Measurements from ENCODE around the gene ANKRD39. TPM values are rescaled to one million over a fixed set of nuclear protein-coding genes. Genes with fewer than 3 reads are reported as not detected.
A peak's percentile ranks its signal among the peaks of the same experiment; 100 is the strongest.

Gene ANKRD39
- total RNA-seq, 6 donors from 2014 or later = 7.1 to 13.6 (median 11.3) TPM

- no peaks in the 10 kb centered on the region for H3K36me3 ChIP-seq
- no peaks in the 10 kb centered on the region for H3K27me3 ChIP-seq
- 88 to 89% methylated on average over 10 of the region's 10 CpGs for WGBS, 2 donors
- peaks cover 0 to 38% (median 16%) of the 10 kb centered on the region in 4 donors for H3K4me1 ChIP-seq
- no peak for ATAC-seq (ENCODE audit: low FRiP score in 2 of 2)
- H3K4me3 ChIP-seq = no peak overlapping the region
- peak in 1 of 2 donors; percentile 53 for DNase-seq
- H3K9me3 ChIP-seq = no peaks in the 10 kb centered on the region
- no peak overlapping the region for H3K27ac ChIP-seq
- TF ChIP-seq EP300 (IDR thresholded peaks at IDR 0.05) (no peak), POLR2A (IDR thresholded peaks at IDR 0.05) (no peak), POLR2AphosphoS5 (IDR thresholded peaks at IDR 0.05) (no peak), CTCF (IDR thresholded peaks at IDR 0.05) (no peak)
Measured at GRCh38 chr2:96900237-96900636, 42.4 kb upstream of the ANKRD39 start.

DNA sequence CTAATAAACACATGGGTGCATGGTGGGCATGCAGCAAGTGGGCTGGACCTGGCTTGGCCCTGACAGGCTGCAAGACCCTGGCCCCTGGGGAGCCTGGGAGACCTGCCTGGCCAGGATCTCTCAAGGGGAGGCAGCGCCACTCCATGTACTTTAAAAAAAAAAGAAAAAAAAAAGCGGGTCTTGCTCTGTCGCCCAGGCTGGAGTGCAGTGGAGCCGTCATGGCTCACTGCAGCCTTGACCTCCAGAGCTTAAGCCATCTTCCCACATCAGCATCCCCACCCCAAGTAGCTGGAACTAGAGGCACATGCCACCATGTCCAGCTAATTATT is 41.6 kb upstream of the ANKRD39 start:
- no peaks in the 10 kb centered on the region for H3K36me3 ChIP-seq
- TF ChIP-seq CTCF (IDR thresholded peaks at IDR 0.05) = no peak
- no peak for TF ChIP-seq POLR2A (IDR thresholded peaks at IDR 0.05)
- no peak for TF ChIP-seq POLR2AphosphoS5 (IDR thresholded peaks at IDR 0.05)
- TF ChIP-seq EP300 (IDR thresholded peaks at IDR 0.05) = no peak
- no peaks in the 10 kb centered on the region for H3K9me3 ChIP-seq
- peaks cover 0 to 39% (median 17%) of the 10 kb centered on the region in 4 donors for H3K4me1 ChIP-seq
- no peak overlapping the region for H3K4me3 ChIP-seq
- ATAC-seq (ENCODE audit: low FRiP score in 2 of 2) = no peak
- no peaks in the 10 kb centered on the region for H3K27me3 ChIP-seq
- WGBS, 2 donors = 82 to 93% methylated on average over 4 of the region's 4 CpGs
- H3K27ac ChIP-seq = no peak overlapping the region
- DNase-seq = no peak

- 85 to 88% methylated on average over 11 of the region's 11 CpGs for WGBS, 2 donors
- no peak for TF ChIP-seq CTCF (IDR thresholded peaks at IDR 0.05)
- TF ChIP-seq POLR2A (IDR thresholded peaks at IDR 0.05) = no peak
- TF ChIP-seq EP300 (IDR thresholded peaks at IDR 0.05) = no peak
- no peak for TF ChIP-seq POLR2AphosphoS5 (IDR thresholded peaks at IDR 0.05)
- no peak for ATAC-seq (ENCODE audit: low FRiP score in 2 of 2)
Measured at GRCh38 chr2:96898641-96899412, 41.0 kb upstream of the ANKRD39 start.

GRCh38 chr2:96898135-96898505 is 40.3 kb upstream of the ANKRD39 start:
- 74 to 80% methylated on average over 8 of the region's 8 CpGs for WGBS, 2 donors
- Histone ChIP-seq H3K36me3 (no peaks in the 10 kb centered on the region), H3K4me1 (peaks cover 0 to 32% (median 17%) of the 10 kb centered on the region in 4 donors), H3K9me3 (no peaks in the 10 kb centered on the region), H3K27me3 (no peaks in the 10 kb centered on the region), H3K4me3 (no peak overlapping the region), H3K27ac (no peak overlapping the region)
- TF ChIP-seq EP300 (IDR thresholded peaks at IDR 0.05) (no peak), CTCF (IDR thresholded peaks at IDR 0.05) (no peak), POLR2AphosphoS5 (IDR thresholded peaks at IDR 0.05) (no peak), POLR2A (IDR thresholded peaks at IDR 0.05) (no peak)
- ATAC-seq (ENCODE audit: low FRiP score in 2 of 2) = peak in 1 of 2 donors; percentile 56
- DNase-seq = peak in 1 of 2 donors; percentile 88

More at GRCh38 chr2:96898641-96899412, 41.0 kb upstream of the ANKRD39 start:
- no peak overlapping the region for H3K4me3 ChIP-seq
- H3K9me3 ChIP-seq = no peaks in the 10 kb centered on the region
- H3K27me3 ChIP-seq = no peaks in the 10 kb centered on the region
- H3K36me3 ChIP-seq = no peaks in the 10 kb centered on the region
- no peak for DNase-seq
- H3K4me1 ChIP-seq = peaks cover 0 to 38% (median 17%) of the 10 kb centered on the region in 4 donors
- H3K27ac ChIP-seq = no peak overlapping the region
